ENCODE data around the gene NCKAP5.

NCKAP5 gene

DNA sequence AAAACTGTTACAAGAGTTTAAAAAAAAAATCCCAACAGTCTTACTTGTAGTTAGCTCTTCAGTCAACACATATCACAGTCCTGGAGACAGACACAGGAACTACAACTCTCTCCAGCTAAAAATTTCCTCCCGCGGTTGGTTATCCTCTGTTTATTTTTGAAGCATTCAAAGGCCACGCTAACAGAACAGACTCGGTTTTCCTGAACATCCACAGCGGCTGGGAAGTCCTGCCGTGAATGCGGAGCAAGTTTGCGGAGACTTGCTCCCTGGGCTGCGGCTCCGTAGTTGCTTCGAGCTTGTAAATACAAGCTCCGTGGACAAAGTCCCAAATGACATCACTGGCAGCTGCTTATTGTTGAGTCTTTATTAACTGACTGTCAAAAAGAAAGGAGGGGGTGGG, at the start of gene NCKAP5:
Gene NCKAP5 (minus strand): TSS at position 292 of the 400 bp plus-strand sequence. CDS start 50,937 bp downstream, outside the sequence.
- no peak for DNase-seq (ENCODE audit: low read depth)

DNA sequence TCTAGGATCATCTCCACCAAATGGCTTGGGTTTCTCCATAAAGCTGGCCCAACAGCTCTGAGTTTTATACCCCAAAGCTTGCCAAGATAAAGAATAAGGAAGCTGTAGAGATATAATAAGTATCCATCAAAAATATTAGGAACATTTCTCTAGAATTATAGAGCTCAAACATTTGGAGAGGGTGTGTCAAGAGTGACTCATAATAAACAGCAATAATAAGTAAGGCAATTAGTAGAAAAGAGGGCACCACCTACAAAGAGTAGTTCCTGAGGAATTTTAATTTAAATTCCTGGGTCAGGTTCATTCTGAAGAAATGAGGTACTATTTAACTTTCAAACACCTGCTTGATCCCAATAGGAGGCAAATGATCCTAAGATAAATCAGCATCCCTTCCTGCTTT, 41.4 kb upstream of the NCKAP5 start:
- no peak for DNase-seq (ENCODE audit: low read depth)

DNA sequence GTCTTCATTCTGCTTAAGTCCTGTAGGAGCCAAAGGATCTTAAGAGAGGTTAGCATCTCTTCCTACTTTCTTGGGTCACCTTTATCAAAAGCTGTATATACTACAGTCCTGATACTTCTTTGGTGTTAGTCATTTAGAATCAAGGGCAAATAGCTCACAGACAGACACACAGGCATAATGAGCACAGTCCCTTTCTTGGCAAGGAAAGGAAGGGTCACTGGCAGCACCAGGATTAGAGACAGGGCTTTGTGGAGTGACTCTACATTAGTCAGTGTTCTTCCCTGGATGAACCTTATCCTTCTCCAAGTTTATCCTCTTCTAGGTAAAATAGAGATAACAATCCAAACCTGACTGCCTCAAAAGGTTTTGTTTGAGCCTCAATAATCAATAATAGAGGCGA, 40.0 kb upstream of the NCKAP5 start:
- no peak for DNase-seq (ENCODE audit: low read depth)

DNA sequence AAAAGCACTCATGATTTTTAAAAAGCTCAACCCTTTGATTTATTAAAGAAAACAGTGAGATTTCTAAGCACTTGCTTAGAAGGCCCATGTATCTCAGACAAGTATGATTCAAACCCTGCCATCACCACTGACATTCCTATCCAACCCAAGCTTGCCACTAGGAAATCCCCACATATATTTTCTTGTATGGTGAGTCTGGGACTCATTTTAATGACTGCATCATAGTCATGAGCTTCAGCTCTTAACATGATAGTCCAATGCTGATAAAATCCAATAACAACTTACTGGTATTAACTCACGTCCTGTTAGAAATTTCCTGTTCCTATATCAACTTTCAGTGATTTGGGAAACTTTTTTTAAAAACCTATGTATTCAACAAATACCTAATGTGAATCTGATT, 39.4 kb upstream of the NCKAP5 start:
- no peak for DNase-seq (ENCODE audit: low read depth)

DNA sequence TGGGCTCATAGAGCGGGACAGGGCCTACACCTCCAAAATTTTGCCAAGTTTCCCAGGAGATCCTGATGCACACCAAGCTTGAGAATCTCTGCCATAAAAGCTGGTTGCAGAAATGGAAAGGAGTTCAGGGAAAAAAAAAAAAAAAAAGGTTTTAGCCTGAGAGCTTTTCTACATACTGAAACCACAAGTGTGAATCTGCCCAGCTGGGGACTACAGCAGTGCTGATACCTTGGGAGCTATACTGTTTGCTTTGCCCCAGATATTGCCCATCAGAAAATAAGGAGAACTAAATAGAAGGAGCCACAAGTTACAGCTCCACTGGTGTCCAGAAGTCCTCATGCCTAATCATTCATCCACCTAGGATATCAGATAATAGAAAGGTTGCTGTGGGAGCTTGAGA, 38.4 kb upstream of the NCKAP5 start:
- no peak for DNase-seq (ENCODE audit: low read depth)

DNA sequence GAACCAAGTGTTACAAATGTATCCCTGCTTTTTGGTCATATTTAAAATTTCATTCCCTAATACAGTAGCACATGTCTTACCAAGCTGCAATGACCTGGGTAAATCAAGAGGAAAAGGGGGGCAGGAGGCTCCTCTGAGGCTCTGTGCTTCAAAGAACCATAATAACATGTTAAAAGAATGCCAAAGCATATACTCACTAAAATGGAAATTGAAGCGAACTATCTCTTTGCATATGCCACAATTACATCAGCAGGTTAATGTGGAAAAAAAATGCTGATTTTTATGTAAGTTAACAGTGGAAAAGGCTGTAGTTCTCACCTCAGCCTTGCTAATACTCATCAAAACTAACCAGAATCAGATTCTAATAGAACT, 37.5 kb upstream of the NCKAP5 start:
- no peak for DNase-seq (ENCODE audit: low read depth)

DNA sequence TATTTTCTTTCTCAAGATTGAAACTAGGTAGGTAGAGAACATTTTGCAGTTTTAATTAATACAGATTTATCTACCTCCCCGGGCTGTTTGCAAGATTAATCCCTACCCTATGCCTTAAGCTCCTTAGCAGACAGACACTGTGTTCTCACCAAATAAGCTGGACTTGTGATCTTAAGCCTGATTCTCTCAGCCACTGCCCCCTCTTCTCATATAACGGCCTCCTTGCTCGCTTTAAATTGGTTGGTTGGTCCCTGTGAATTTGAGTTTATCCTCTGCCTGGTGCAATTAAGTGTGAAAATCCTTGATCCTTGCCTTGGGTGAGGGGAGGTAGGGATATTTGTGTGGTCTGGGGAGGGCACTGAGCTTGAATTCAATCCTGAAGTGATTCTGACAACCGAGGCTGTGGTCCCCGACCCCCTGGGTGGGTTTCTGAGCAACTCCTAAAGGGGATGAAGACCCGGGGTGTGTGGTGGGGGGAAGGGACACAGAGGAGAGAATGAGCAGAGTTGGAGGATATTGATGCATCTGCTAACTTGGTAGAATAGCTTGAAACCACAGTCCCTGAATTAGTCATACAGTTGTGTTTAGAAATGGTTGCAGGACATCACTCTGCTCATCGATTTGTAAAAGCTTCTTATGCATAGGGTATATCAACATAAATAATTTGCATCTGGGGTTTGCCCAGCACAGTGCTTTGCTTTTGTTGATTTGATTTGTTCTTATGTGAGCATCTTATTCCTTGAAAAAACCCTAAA, 36.9 kb upstream of the NCKAP5 start:
- DNase-seq (ENCODE audit: low read depth) = no peak

DNA sequence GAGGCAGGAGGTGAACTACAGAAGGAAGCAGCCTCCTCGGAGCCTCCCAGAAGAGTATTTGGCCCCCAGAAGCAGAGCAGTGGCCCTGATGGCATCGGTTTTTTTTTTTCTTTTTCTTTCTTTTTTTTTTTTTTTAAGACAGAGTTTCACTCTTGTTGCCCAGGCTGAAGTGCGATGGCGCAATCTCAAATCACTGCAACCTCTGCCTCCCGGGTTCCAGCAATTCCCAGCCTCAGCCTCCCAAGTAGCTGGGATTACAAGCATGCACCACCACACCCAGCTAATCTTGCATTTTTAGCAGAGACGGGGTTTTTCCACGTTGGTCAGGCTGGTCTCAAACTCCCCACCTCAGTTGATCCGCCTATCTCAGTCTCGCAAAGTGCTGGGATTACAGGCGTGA, 34.8 kb upstream of the NCKAP5 start:
- DNase-seq (ENCODE audit: low read depth) = no peak

DNA sequence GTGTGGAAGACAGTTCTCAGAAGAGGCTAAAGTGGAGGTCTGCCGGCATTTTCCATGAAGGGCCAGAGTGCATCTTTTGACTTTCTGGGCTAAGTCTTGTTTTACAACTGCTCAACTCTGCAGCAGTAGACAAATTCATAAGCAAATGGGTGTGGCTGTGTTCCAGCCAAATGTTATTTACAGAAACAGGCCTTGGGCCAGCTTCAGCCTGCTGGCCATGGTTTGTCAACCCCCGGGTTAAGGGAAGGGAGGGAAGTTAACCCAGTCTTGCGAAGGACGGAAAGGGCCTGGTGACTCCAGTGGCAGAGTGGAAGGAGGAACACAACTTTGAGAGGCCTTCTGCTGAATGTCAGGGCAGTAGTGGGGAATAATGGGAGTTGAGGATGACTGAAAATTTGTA, 34.3 kb upstream of the NCKAP5 start:
- DNase-seq (ENCODE audit: low read depth) = no peak

DNA sequence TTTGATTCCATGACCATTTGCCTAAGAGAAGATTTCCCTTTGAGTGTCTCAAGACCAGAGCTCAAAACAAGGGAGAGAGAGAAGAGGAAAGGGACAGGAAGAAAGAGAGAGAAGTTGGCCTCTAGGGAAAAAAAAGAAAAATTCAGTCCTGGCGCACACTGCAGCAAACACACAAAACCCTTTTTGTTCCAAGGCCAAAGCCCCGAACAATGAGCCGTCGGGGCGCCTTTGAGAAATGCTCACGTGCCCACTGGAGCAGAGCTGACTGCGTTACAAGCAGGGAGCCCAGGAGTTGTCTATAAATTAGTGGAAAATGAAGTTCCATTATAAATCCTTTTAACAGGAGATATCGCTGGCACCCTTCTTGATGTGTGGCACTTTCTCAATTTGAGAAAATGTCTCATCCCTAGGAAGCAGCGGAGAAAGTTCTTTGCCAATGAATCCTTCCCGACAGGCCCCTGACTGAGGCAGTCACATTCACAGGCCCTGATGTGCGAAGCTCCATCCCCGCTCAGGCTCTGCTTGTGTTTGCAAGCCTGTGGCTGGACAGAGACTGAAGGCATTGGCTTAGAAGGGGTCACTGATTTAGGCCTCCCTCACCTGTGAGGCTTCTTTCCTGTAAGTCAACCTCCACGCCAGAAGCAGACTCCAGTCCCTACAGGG, 32.1 kb upstream of the NCKAP5 start:
- no peak for DNase-seq (ENCODE audit: low read depth)

DNA sequence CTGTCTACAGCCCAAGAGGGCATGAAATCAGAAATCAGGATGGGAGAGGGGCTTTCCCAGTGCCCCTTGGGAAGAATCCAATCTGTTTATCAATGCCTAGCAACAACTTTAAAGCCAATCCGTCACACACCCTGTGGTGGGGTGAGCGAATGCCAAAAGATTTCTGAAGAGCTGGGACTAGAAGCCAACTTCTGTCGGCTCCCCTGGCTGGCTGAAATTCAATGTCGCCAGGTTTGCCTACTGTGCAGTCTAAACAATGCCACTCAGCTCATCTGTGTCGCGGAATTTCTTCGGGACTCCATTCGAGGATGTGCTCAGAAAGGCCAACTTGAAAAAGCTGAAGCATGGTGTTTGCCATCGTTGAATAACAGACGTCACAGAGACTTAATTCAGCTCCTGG, 31.5 kb upstream of the NCKAP5 start:
- DNase-seq (ENCODE audit: low read depth) = no peak

DNA sequence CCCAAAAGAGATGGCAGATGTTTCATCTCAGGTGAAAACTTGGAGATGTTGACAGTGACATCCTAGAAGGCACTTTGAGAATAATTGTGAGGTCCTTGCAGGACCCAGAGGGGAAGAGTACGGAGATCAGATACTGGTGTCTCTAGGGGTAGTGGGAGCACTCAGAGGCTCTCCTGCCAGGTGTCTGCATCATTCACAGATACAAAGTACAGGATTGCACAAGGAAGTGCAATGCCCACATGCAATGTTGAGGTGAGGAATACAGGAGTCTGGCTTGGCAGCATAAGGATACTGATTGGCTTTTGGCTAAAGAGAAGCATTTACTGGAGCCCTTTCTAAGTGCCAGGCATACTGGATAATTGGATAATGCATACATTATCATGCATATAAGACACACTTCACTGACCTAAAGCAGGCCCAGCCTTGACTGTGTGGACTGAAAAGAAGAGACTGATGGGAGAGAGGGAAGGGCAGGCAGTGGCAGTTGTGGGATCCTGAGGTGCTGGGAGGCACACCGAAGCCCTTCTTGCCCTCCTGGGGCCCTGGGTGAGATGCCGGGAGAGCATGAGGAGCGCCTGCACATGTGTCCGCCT, 31.0 kb upstream of the NCKAP5 start:
- DNase-seq (ENCODE audit: low read depth) = no peak

DNA sequence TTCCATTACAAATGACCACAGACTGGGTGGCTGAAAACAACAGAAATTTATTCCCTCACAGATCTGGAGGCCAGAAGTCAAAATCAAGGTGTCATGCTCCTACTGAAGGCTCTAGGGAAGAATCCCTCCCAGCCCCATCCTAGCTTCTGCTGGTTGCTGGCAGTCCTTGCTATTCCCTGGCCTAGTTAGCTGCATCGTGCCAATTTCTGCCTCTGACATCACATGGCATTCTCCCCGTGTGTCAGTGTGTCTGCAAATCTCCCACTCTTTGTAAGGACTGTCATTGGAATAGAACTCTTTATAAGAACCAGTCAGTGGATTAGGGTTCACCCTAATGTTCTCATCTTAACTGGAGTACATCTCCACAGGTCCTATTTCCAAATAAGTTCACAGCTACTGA, 30.5 kb upstream of the NCKAP5 start:
- no peak for DNase-seq (ENCODE audit: low read depth)

DNA sequence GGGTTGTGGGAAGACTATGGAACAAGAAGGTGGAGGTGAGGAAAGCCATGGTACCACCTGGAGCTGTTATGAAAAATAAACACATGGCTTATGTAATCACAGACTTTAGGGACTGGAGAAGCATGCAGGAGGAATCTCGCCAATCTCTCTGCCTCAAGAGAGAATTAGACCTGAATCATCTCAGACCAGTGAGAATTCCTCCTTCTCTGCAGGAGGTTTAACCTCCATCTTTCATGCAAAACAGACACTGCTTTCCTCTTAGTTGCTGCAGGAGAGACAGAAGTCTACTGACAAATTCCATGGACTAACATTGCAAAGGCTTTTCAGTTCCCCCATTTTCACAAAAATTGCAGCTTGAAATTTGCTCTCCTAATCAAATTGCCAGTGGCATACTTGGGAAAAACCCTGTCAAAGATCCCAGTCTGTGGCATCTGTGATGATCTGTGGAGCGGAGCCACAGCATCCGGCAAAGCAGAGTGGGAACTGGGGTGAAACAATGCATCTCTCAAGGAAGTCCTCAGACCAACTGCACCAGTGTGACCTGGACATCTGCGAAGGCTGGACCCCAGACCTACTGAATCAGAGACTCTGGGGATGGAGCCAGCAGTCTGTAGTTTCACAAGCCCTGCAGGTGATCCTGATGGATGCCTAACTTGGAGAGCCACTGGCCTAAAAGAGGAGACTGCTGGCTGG, 28.6 kb upstream of the NCKAP5 start:
- no peak for DNase-seq (ENCODE audit: low read depth)

DNA sequence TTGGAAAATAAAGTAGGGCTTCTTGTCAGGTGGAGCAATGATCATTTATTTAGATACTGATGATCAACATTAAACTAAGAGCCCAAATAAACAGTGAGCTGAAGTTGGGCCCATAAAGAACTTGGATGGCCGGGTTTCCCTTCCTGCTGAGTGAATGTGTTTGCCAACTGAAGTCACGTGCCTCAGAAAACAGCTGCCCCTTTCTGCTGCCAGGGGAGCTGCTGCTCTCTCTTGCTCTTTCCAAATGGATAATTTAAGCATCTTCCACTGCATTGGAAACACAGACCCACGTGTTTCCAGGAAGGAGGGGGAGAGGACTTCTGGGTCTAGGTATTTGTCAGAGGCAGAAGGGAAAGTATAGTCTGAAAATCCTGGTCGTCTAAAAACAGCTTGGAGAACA, 22.9 kb upstream of the NCKAP5 start:
- DNase-seq (ENCODE audit: low read depth) = no peak

DNA sequence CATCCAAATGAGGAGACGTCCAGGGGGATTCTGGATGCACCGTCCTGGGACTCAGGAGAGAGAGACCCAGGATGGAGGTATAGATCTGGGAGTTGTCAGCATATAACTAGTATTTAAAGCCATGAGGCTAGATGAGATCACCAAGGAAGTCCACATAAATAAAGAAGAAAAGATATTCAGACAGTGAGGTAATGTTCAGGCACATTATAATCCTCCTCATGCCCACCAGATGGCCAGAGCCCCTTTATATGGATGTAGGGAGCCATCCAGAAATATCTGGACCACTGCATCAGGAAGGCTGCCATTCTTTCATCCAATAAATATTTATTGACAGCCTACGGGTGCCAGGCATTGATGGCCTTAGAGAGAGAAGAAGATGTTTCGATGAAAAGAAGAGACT, 21.2 kb upstream of the NCKAP5 start:
- no peak for DNase-seq (ENCODE audit: low read depth)

DNA sequence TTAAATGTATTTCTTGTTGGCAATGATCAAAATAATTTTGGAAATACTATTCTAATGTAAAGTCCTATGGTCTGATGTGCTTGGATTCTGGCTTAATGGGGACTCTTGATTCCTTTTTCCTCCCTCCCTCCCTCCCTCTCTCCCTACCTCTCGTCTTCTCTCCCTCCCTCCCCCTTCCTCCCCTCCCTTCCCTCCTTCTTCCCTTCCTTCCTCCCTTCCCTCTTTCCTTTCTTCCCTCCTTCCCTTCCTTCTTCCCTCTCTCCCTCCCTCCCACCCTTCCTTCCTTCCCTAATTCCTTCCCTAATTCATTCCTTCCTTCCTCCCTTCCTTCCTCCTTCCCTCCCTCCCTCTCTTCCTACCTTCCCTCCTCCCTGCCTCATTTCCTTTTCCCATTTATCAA, 19.9 kb upstream of the NCKAP5 start:
- no peak for DNase-seq (ENCODE audit: low read depth)

DNA sequence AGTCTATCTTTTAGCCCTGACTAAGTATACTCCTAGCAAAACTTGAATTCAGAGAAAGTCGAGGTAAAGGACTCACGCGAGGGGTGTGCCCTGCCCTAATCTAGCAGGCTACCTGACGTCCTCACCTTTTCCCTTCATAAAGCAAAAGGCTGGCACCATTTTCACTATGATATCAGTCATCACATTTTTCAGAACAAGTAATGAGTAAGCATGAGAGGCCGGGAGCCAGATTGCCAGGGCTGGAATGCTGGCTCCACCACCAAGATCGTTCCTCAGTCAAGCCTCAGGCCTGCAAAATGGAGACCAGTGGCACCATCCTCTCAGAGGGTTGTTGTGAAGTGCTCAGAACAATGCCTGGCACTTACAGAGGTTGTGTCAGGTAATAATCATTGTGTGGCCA, 18.7 kb upstream of the NCKAP5 start:
- DNase-seq (ENCODE audit: low read depth) = no peak

DNA sequence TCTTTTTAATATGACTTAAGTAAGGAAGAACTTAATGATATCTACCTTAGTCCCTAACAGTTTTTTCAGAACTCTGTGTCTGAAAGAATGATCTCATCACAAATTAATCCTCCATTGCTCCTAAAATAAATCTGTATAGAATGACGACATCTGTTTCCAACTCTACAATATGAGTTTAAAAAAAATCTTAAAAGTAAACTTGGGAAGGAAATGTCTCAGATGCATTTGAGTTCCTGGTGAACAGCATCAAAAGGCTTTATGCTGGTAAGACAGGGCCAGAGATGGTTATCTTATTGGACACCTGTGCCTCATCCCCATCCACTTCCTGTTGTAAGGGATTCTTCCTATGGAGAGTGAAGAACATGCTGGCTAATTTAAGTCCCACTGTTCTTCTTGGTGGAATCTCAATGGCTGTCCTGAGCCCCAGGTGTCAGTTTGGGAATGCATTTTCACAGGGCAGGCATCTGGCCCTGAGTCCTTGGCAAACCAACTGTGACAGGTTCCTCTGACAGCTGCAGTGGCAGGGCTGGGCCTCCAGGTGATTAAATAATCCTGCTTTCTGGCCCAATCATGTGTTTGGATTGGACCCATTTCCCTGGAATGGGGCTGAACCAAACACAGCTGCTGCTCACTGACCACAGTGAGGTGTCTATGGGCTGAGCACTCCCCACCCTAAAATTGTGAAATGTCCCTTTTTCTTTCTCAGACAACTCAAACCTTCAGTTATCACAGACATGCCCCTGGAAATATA, 12.9 kb upstream of the NCKAP5 start:
- no peak for DNase-seq (ENCODE audit: low read depth)

DNA sequence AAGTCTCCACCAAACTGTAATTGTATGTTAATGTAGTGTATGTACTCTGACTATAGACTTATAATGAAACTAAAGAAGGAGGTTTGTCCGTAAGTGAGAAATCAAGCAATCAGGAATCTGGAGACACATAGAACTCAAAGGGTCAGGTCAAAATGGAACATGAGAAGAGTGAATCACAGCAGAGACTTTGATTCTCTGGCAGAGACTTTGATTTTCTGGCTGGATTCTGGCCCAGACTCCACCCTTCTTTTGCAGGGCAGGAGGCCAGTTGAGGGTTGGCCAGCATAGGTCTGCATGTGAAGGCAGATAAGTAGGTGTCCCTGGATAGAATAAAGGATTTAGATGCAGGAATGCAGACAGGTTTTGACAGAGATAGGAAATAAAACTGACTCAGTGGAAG, 11.0 kb upstream of the NCKAP5 start:
- no peak for DNase-seq (ENCODE audit: low read depth)

DNA sequence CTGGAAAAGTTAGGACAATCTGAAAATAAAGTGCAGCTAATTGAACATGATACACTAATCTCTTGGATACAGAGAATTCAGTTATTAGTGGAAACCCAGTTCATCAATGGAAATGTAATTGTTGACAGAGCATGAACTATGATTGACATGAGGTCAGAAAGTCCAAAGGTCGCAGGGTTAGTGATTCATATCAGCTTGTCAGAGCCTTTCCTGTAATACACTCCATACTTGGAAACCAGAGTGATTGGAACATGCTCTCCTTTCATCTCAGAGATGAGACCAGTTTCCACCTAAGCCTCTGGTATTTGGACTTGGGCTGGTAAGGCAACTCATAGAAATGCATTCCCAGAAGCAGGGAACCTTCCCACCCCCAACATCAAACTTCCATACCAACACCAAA, 8.5 kb upstream of the NCKAP5 start:
- no peak for DNase-seq (ENCODE audit: low read depth)

DNA sequence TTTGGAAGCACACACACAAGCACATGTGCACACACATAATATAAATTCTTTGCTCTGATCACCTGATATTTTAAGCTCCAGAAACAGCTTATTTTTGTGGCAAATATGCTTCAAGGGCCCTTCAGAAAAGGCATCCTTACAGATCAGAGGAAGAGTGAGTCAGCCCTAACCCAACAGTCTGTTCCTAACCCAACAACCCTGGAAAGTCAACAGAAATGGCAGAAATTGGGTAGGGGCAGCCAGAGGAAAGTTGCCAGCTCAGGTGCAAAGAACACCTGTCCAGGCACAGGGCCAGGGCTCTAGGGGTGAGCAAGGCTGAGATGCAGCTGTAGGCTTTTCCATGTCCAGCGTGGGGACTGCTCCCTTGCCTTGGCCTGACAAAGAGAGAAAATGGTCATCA, 6.4 kb upstream of the NCKAP5 start:
- DNase-seq (ENCODE audit: low read depth) = no peak

Measured in CMK (cell line).